Liver (tissue), 9 donors: ENCODE data around the gene HOXC13. TPM values are rescaled to one million over a fixed set of nuclear protein-coding genes. Genes with fewer than 3 reads are reported as not detected.

Source experiments
- DNase-seq: peaks from one replicate; pipeline ENCODE4 v3.0.0-alpha.2; 2017; ENCODE audit warnings: low spot score
- H3K27ac ChIP-seq, 2 donors: one replicate each; pipeline ENCODE4 v1.7.0; 2013; ENCODE audit warnings: inconsistent platforms in 2 of 2, low read length in 2 of 2, control low read depth in 1 of 2, low read depth in 1 of 2, mild to moderate bottlenecking in 1 of 2
- H3K27me3 ChIP-seq, 4 donors: one replicate each; pipeline versions ENCODE4 v1.6.1 to v1.7.0; 2013; ENCODE audit warnings: low read length in 3 of 4, inconsistent platforms in 1 of 4, mild to moderate bottlenecking in 1 of 4, moderate library complexity in 1 of 4; ENCODE audit not compliant: control insufficient read depth in 4 of 4, insufficient read depth in 4 of 4
- H3K36me3 ChIP-seq, 4 donors: one replicate each; pipeline versions ENCODE4 v1.6.1 to v1.7.0; 2013; ENCODE audit warnings: low read length in 3 of 4, mild to moderate bottlenecking in 3 of 4, low read depth in 1 of 4, moderate library complexity in 1 of 4; ENCODE audit not compliant: control insufficient read depth in 4 of 4, insufficient read depth in 3 of 4
- H3K4me1 ChIP-seq, 4 donors: one replicate each; pipeline versions ENCODE4 v1.6.1 to v1.7.0; 2013; ENCODE audit warnings: low read length in 3 of 4, mild to moderate bottlenecking in 3 of 4, moderate library complexity in 1 of 4; ENCODE audit not compliant: control insufficient read depth in 4 of 4, insufficient read depth in 4 of 4
- H3K4me3 ChIP-seq, 3 donors: one replicate each; pipeline versions ENCODE4 v1.6.1 to v1.7.0; 2013; ENCODE audit warnings: low read length in 3 of 3, control low read depth in 1 of 3, low read depth in 1 of 3, mild to moderate bottlenecking in 1 of 3
- H3K9ac ChIP-seq, 2 donors: one replicate each; pipeline ENCODE4 v1.7.0; 2013; ENCODE audit warnings: low read length in 2 of 2, mild to moderate bottlenecking in 2 of 2, moderate library complexity in 2 of 2, control low read depth in 1 of 2, low read depth in 1 of 2
- H3K9me3 ChIP-seq, 4 donors: one replicate each; pipeline versions ENCODE4 v1.6.1 to v1.7.0; 2013; ENCODE audit warnings: low read length in 3 of 4; ENCODE audit not compliant: control insufficient read depth in 4 of 4
- ATF3 ChIP-seq: IDR thresholded peaks from 2 replicates; pipeline ENCODE4 v1.6.1; 2016; ENCODE audit warnings: antibody characterized with exemption
- FOXA1 ChIP-seq: IDR thresholded peaks from 2 replicates; pipeline ENCODE4 v1.6.1; 2016; ENCODE audit warnings: antibody characterized with exemption
- HNF4A ChIP-seq, 2 donors: conservative IDR thresholded peaks; 2 replicates each; pipeline ENCODE4 v1.6.1; 2016; ENCODE audit warnings: antibody characterized with exemption in 2 of 2, mild to moderate bottlenecking in 2 of 2
- JUND ChIP-seq, 2 donors: IDR thresholded peaks; 2 replicates each; pipeline ENCODE4 v1.6.1; 2016; ENCODE audit warnings: antibody characterized with exemption in 2 of 2
- MAX ChIP-seq: IDR thresholded peaks from 2 replicates; pipeline ENCODE4 v1.6.1; 2016; ENCODE audit warnings: antibody characterized with exemption
- REST ChIP-seq: IDR thresholded peaks from 2 replicates; pipeline ENCODE4 v1.6.1; 2016; ENCODE audit warnings: antibody characterized with exemption, mild to moderate bottlenecking
- ZBTB33 ChIP-seq: IDR thresholded peaks from 2 replicates; pipeline ENCODE4 v1.6.1; 2016; ENCODE audit warnings: antibody characterized with exemption
- WGBS: extraction: QIAGEN DNeasy Blood & Tissue Kit; methylation state at CpG from one replicate; pipeline ENCODE4 v1.1.7; 2013; 5-methylcytosine and 5-hydroxymethylcytosine counted together
- polyA plus RNA-seq, 2 donors: library from polyadenylated mRNA; stranded (reverse) in 1 of 2; unstranded in 1 of 2; fragments of 200-250 nt in 1 of 2; fragments of >200 nt in 1 of 2; fragmentation: Nextera tagmentation in 1 of 2; extraction: Ambion mirVana in 1 of 2; gene quantifications; one replicate each; pipeline versions ENCODE4 v1.2.1 to v1.2.3, GENCODE V29; 2013 to 2015
- total RNA-seq, 2 donors: library from RNA; depleted of rRNA; stranded (reverse); fragments of >200 nt; gene quantifications; one replicate each; pipeline ENCODE4 v1.2.3, GENCODE V29; 2014
- donor health status: healthy.
- donor health status: healthy.
- donor health status: healthy.
- donor health status: healthy.
- donor health status: healthy.

The HOXC13 gene
- total and polyA plus RNA-seq, 4 donors, result not detected

GRCh38 chr12:53983568-53983949 lies 44.9 kb downstream of the HOXC13 start (continued):
- TF ChIP-seq MAX, result no peak
- no peak for TF ChIP-seq REST
- TF ChIP-seq HNF4A (conservative IDR thresholded peaks at IDR 0.05), result no peak
- TF ChIP-seq ATF3, result no peak
- TF ChIP-seq JUND (IDR thresholded peaks at IDR 0.05), result no peak

GRCh38 chr12:53983950-53984572 lies 45.4 kb downstream of the HOXC13 start:
- TF ChIP-seq ZBTB33, result no peak
- no peak for TF ChIP-seq FOXA1
- no peak for TF ChIP-seq REST
- 8% methylated on average over 30 of the region's 30 CpGs for WGBS
- peaks cover 3 to 13% (median 9%) of the 10 kb centered on the region in 4 donors for H3K4me1 ChIP-seq
- DNase-seq, result no peak
- no peak overlapping the region for H3K4me3 ChIP-seq
- no peak overlapping the region for H3K27ac ChIP-seq
- H3K9ac ChIP-seq, result no peak overlapping the region
- peaks cover 14 to 31% (median 27%) of the 10 kb centered on the region in 4 donors for H3K27me3 ChIP-seq
- peaks cover 0 to 7% (median 2%) of the 10 kb centered on the region in 4 donors for H3K9me3 ChIP-seq
- H3K36me3 ChIP-seq, result no peaks in the 10 kb centered on the region
